HepG2 (cell line): ENCODE data around the gene CDIP1. TPM values are rescaled to one million over a fixed set of nuclear protein-coding genes. Genes with fewer than 3 reads are reported as not detected.

Experiments
- ATM ChIP-seq: fragments of 450-650 bp; IDR thresholded peaks from 2 replicates; pipeline ENCODE4 v1.7.1; 2017; ENCODE audit warnings: mild to moderate bottlenecking, borderline replicate concordance
- CBX5 ChIP-seq: sonication (generic); formaldehyde crosslinking; IDR thresholded peaks from 2 replicates; pipeline ENCODE4 v1.4.0; 2020; ENCODE audit warnings: missing genetic modification reagents, borderline replicate concordance
- CCAR2 ChIP-seq: fragments of 200-400 bp; formaldehyde crosslinking; optimal IDR thresholded peaks from 2 replicates; pipeline ENCODE3; 2018; ENCODE audit warnings: low read depth, mild to moderate bottlenecking, low read length, moderate library complexity
- GFI1 ChIP-seq: sonication (generic); formaldehyde crosslinking; IDR thresholded peaks from 2 replicates; pipeline ENCODE4 v1.5.0; 2020; ENCODE audit warnings: missing genetic modification reagents, mild to moderate bottlenecking, borderline replicate concordance
- GTF3A ChIP-seq: sonication (generic); formaldehyde crosslinking; conservative IDR thresholded peaks from 2 replicates; pipeline ENCODE4 v1.4.0; 2020; ENCODE audit warnings: mild to moderate bottlenecking, missing genetic modification reagents
- KDM6A ChIP-seq: IDR thresholded peaks from 2 replicates; pipeline ENCODE4 v1.6.1; 2016; ENCODE audit warnings: low read depth
- MIER2 ChIP-seq: IDR thresholded peaks from 2 replicates; pipeline ENCODE4 v1.6.1; 2016; ENCODE audit warnings: missing biosample characterization, missing genetic modification reagents
- NFIB ChIP-seq: sonication (generic); formaldehyde crosslinking; IDR thresholded peaks from 2 replicates; pipeline ENCODE4 v1.9.0; 2021; ENCODE audit warnings: missing genetic modification reagents, mild to moderate bottlenecking, borderline replicate concordance
- NFYC ChIP-seq: IDR thresholded peaks from 2 replicates; pipeline ENCODE4 v1.6.1; 2016; ENCODE audit warnings: missing genetic modification reagents, missing compliant biosample characterization
- PITX1 ChIP-seq: sonication (generic); formaldehyde crosslinking; IDR thresholded peaks from 2 replicates; pipeline ENCODE4 v1.5.1; 2020; ENCODE audit warnings: mild to moderate bottlenecking, missing genetic modification reagents
- RBM22 ChIP-seq: fragments of 200-400 bp; formaldehyde crosslinking; optimal IDR thresholded peaks from 2 replicates; pipeline ENCODE3; 2017; ENCODE audit warnings: mild to moderate bottlenecking, low read length, moderate library complexity
- SALL1 ChIP-seq: sonication (generic); formaldehyde crosslinking; IDR thresholded peaks from 2 replicates; pipeline ENCODE4 v1.8.0; 2022; ENCODE audit warnings: mild to moderate bottlenecking, missing genetic modification reagents
- YEATS2 ChIP-seq: sonication (generic); formaldehyde crosslinking; IDR thresholded peaks from 2 replicates; pipeline ENCODE4 v1.4.0; 2020; ENCODE audit warnings: missing genetic modification reagents, borderline replicate concordance
- ZBTB7B ChIP-seq: sonication (generic); formaldehyde crosslinking; IDR thresholded peaks from 2 replicates; pipeline ENCODE4 v1.4.0; 2020; ENCODE audit warnings: missing genetic modification reagents
- ZNF331 ChIP-seq: sonication (generic); formaldehyde crosslinking; IDR thresholded peaks from 2 replicates; pipeline ENCODE4 v1.4.0; 2020; ENCODE audit warnings: missing genetic modification reagents
- ZNF761 ChIP-seq: sonication (generic); formaldehyde crosslinking; conservative IDR thresholded peaks from 2 replicates; pipeline ENCODE4 v1.4.0; 2020; ENCODE audit warnings: mild to moderate bottlenecking, missing genetic modification reagents
- polyA plus RNA-seq, 8 experiments: library from polyadenylated mRNA; depleted of rRNA in 3 of 8; stranded (reverse) in 7 of 8; unstranded in 1 of 8; fragments of >200 nt; fragmentation: Illumina TruSeq in 4 of 8; extraction: Trizol in 4 of 8; gene quantifications; 2 replicates each; pipeline versions ENCODE4 v1.2.1 to v1.2.3, GENCODE V29; 2011 to 2016; ENCODE audit warnings: low read depth in 4 of 8, missing spikeins in 1 of 8, mixed read lengths in 1 of 8; ENCODE audit not compliant: insufficient read depth in 1 of 8
- total RNA-seq, 5 experiments: library from RNA; depleted of rRNA; stranded (reverse); fragments of >200 nt; fragmentation: Illumina TruSeq; extraction: Trizol; gene quantifications; 2 replicates each; pipeline ENCODE4 v1.2.3, GENCODE V29; 2016; ENCODE audit warnings: low read depth in 1 of 5
- TF ChIP-seq, protein P1 (sequence below): sonication (generic); formaldehyde crosslinking; IDR thresholded peaks from 2 replicates; pipeline ENCODE4 v1.5.0; 2020; ENCODE audit warnings: missing genetic modification reagents
- TF ChIP-seq, protein P2 (sequence below): sonication (generic); formaldehyde crosslinking; IDR thresholded peaks from 2 replicates; pipeline ENCODE4 v1.5.0; 2020; ENCODE audit warnings: mild to moderate bottlenecking, missing genetic modification reagents
- TF ChIP-seq, protein P3 (sequence below): sonication (generic); formaldehyde crosslinking; IDR thresholded peaks from 2 replicates; pipeline ENCODE4 v1.4.0; 2020; ENCODE audit warnings: low read depth, missing genetic modification reagents
- TF ChIP-seq, protein P4 (sequence below): sonication (generic); formaldehyde crosslinking; IDR thresholded peaks from 2 replicates; pipeline ENCODE4 v1.5.1; 2020; ENCODE audit warnings: mild to moderate bottlenecking, missing genetic modification reagents, moderate library complexity

The CDIP1 gene
- total and polyA plus RNA-seq, 2 of the 13 experiments (the other 11 are each of a cell fraction or from before 2014, with no cell fraction given), result 31.2 to 56.7 TPM

GRCh38 chr16:4475880-4476788 is 62.4 kb downstream of the CDIP1 start, which contains the start of gene HMOX2 (continued):
- TF ChIP-seq MIER2 (CRISPR knock-in tag) (peak; percentile 60; the same call in 1 of the 2 replicates), GFI1 (0 out of 2 replicates have a peak, but pooled peaks have one; percentile 42), KDM6A (no peak), RBM22 (no peak), ZBTB7B (CRISPR knock-in tag) (peak; percentile 60; the same call in 1 of the 2 replicates), NFIB (no peak), ZNF331 (peak; percentile 81; the same call in 1 of the 2 replicates), GTF3A (CRISPR knock-in tag) (no peak), CBX5 (CRISPR knock-in tag) (peak; percentile 74; the same call in 1 of the 2 replicates), NFYC (CRISPR knock-in tag) (peak; percentile 48; the same call in 1 of the 2 replicates), PITX1 (CRISPR knock-in tag) (peak; percentile 9; the same call in 1 of the 2 replicates), YEATS2 (CRISPR knock-in tag) (peak; percentile 73; the same call in 1 of the 2 replicates), SALL1 (CRISPR knock-in tag) (peak; percentile 90), ZNF761 (CRISPR knock-in tag) (0 out of 2 replicates have a peak, but pooled peaks have one; percentile 70), ATM (no peak), CCAR2 (no peak)
- TF ChIP-seq, protein P1, sequence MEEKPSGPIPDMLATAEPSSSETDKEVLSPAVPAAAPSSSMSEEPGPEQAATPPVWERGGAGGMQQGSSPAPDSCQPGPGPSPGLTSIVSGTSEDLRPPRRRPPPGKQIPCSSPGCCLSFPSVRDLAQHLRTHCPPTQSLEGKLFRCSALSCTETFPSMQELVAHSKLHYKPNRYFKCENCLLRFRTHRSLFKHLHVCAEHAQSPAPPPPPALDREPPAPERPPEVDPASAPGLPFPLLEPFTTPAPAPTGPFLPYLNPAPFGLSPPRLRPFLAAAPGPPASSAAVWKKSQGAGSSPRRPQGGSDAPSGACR (CRISPR knock-in tag), result peak; percentile 75; the same call in 1 of the 2 replicates
- TF ChIP-seq, protein P2, sequence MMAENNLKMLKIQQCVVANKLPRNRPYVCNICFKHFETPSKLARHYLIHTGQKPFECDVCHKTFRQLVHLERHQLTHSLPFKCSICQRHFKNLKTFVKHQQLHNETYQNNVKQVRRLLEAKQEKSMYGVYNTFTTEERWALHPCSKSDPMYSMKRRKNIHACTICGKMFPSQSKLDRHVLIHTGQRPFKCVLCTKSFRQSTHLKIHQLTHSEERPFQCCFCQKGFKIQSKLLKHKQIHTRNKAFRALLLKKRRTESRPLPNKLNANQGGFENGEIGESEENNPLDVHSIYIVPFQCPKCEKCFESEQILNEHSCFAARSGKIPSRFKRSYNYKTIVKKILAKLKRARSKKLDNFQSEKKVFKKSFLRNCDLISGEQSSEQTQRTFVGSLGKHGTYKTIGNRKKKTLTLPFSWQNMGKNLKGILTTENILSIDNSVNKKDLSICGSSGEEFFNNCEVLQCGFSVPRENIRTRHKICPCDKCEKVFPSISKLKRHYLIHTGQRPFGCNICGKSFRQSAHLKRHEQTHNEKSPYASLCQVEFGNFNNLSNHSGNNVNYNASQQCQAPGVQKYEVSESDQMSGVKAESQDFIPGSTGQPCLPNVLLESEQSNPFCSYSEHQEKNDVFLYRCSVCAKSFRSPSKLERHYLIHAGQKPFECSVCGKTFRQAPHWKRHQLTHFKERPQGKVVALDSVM, result peak; percentile 78
- TF ChIP-seq, protein P3, sequence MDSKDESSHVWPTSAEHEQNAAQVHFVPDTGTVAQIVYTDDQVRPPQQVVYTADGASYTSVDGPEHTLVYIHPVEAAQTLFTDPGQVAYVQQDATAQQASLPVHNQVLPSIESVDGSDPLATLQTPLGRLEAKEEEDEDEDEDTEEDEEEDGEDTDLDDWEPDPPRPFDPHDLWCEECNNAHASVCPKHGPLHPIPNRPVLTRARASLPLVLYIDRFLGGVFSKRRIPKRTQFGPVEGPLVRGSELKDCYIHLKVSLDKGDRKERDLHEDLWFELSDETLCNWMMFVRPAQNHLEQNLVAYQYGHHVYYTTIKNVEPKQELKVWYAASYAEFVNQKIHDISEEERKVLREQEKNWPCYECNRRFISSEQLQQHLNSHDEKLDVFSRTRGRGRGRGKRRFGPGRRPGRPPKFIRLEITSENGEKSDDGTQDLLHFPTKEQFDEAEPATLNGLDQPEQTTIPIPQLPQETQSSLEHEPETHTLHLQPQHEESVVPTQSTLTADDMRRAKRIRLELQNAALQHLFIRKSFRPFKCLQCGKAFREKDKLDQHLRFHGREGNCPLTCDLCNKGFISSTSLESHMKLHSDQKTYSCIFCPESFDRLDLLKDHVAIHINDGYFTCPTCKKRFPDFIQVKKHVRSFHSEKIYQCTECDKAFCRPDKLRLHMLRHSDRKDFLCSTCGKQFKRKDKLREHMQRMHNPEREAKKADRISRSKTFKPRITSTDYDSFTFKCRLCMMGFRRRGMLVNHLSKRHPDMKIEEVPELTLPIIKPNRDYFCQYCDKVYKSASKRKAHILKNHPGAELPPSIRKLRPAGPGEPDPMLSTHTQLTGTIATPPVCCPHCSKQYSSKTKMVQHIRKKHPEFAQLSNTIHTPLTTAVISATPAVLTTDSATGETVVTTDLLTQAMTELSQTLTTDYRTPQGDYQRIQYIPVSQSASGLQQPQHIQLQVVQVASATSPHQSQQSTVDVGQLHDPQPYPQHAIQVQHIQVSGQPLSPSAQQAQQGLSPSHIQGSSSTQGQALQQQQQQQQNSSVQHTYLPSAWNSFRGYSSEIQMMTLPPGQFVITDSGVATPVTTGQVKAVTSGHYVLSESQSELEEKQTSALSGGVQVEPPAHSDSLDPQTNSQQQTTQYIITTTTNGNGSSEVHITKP (CRISPR knock-in tag), result peak; percentile 87
- TF ChIP-seq, protein P4, sequence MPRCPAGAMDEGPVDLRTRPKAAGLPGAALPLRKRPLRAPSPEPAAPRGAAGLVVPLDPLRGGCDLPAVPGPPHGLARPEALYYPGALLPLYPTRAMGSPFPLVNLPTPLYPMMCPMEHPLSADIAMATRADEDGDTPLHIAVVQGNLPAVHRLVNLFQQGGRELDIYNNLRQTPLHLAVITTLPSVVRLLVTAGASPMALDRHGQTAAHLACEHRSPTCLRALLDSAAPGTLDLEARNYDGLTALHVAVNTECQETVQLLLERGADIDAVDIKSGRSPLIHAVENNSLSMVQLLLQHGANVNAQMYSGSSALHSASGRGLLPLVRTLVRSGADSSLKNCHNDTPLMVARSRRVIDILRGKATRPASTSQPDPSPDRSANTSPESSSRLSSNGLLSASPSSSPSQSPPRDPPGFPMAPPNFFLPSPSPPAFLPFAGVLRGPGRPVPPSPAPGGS (CRISPR knock-in tag), result peak; percentile 90
